ENCODE measurements around the gene SRBD1.

DNA sequence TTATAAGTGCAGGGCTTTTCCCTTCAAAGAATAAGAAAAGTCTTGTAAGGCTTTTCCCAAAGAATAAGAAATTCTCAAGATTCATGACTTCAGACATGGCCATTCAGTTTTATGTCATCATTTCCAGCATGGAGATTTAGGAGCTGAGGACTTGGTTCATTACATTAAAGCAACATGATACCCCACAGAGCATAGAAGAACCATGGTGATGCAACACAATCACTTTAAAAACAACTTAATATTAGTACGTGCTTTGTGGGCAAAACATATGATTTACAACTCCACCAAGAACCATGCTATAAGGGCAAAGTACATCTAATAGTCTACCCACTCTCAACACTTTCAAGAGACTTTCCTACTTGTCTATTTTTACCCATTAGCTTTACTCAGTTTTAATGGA, 214.4 kb downstream of the SRBD1 start:
- TF ChIP-seq, protein P1, sequence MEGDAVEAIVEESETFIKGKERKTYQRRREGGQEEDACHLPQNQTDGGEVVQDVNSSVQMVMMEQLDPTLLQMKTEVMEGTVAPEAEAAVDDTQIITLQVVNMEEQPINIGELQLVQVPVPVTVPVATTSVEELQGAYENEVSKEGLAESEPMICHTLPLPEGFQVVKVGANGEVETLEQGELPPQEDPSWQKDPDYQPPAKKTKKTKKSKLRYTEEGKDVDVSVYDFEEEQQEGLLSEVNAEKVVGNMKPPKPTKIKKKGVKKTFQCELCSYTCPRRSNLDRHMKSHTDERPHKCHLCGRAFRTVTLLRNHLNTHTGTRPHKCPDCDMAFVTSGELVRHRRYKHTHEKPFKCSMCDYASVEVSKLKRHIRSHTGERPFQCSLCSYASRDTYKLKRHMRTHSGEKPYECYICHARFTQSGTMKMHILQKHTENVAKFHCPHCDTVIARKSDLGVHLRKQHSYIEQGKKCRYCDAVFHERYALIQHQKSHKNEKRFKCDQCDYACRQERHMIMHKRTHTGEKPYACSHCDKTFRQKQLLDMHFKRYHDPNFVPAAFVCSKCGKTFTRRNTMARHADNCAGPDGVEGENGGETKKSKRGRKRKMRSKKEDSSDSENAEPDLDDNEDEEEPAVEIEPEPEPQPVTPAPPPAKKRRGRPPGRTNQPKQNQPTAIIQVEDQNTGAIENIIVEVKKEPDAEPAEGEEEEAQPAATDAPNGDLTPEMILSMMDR (optimal IDR thresholded peaks at IDR 0.05 in 1 of 3, IDR thresholded peaks at IDR 0.05 in 1 of 3, conservative IDR thresholded peaks at IDR 0.05 in 1 of 3; ENCODE audit: extremely low read depth in 1 of 3, insufficient read depth in 2 of 3, low read length in 3 of 3) = no peak
- no peak for TF ChIP-seq EZH2 (IDR thresholded peaks at IDR 0.05; ENCODE audit: low read length)
